HG03103 (cell line): ENCODE data around the gene VGLL4.
"Not testable (repeated sequence)": the region's sequence is repeated elsewhere in the genome, so short reads cannot be mapped to it uniquely, and the experiment has no call there.

Experiments
- ATAC-seq: cut with Tn5 transposase; IDR thresholded peaks from one replicate; pipeline ENCODE4 v1.9.1; 2021; ENCODE audit warnings: low read depth; ENCODE audit not compliant: unreplicated experiment

VGLL4 gene

DNA sequence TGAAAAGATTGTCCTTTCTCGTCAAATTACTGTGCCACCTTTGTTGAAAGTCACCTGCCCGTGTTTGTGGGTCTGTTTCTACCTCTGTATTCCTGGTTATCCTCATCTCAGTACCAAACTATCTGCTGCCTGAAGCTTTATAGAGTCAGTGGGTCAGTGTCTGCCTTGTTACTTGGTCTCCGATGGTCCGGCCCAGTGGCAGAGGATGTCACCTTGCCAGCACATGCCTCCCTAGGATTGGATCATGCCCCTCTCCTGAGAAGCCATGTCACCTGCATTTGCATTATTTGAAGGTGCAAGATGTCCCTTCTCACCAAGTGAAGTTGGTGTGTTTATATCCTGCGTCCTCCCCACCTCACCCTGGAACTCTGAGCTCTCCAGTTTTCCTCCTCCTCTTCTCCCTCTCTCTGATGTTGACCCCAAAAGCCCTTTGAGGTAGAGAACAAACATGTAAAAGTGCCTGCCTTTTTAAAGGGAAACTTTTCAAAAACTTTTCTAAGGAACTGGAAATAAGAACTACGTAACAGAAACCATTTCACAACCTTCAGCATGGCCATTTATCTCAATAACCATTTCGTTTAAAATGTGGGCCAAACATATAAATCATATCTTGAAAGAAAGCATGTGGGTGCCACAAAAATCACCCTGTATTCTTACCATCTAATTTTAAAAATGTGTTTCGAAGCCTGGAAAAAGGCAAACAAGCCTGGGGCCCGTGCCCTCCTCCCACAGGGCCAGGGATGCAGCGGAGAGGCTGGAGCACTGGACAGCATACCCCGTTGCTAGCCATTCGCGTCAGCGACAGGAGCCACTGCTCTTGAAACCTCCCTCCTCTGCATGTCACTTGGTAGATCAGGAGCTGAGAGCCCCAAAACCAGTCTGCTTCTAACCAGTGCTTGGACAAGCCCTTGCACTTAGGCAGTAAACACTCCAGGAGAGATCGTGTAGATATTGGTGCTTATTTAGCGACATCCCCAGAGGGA is 102.1 kb downstream of the VGLL4 start:
- ATAC-seq = no peak

DNA sequence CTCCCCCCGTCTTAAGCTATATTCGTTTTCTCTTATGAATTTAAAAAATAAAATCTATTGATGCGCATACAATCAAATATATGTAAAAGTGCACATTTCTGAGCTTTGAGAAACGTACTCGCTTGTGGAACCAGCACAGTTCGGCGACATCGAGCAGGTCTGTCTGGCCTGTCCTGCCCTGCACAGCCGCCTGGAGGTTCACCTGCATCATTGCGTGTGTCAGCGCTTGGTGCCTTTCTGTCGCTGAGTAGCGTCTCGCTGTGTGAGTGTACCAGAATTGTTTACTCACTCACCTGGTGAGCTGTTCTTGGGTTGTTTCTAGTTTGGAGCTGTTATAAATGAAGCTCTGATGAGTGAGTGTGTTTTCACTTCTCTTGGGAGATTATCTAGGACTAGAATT is 104.0 kb downstream of the VGLL4 start:
- ATAC-seq = no peak

DNA sequence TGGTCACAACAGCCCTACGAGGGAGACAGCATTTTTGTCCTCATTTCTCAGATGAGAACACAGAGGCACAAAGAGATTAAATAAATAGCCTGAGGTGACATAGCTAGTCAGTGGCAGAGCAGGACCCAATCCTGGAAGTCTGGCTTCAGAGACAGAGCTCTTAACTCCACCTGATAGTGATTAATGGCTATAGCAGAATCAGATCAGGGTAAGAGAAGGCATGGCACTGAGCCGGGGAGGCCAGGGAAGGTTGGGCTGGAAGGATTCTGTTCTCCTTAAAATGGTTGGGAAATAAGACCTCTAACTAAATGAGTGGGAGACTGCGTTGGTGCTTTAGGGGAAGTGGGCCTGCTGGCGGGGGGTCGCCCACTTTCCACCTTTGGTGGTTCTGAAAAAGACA is 104.5 kb downstream of the VGLL4 start:
- no peak for ATAC-seq

DNA sequence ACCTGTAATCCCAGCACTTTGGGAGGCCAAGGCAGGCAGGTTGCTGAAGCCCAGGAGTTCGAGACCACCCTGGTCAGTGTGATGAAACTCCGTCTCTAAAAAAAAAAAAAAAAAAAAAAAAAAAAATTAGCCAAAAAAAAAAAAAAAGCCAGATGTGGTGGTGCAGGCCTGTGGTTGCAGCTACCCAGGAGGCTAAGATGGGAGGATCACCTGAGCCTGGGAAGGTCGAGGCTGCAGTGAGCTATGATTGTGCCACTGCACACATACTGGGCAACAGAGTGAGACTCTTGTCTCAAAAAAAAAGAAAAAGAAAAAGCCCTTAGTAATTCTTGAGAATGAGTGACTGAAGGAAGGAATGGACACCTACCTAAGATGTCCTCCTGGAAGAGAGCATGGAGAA is 105.1 kb downstream of the VGLL4 start:
- no peak for ATAC-seq

DNA sequence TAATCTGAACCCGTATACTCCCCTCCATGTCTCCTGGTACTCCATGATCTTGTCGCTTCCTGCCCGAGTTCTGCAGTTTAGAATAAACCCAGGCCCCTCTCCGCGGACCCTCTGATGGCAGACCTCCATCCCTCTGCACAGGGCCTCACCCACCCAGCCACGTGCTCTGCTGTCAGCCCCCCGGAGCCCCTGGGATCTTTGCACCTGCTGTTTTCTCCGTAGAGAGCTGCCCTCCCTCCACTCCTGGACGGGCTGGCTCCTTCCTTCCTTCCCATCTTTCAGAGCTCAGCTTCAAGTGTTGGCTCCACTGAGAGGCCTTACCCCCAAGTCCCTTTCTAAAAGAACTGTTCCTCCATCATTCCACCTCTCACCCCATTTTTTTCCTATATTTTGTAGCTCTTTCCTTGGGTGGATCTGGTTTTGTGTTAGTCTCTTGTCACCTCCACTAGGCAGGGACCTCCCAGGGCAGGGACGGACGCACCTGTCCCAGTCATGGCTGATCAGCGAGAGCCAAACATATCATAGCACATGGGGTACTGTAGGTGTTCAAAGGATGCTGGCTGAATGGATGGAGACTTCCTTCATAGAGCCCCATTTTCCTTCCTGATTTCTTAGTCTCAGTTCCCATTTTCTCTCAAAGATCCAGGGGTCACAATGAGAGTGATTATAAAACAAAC is 106.6 kb downstream of the VGLL4 start:
- no peak for ATAC-seq

DNA sequence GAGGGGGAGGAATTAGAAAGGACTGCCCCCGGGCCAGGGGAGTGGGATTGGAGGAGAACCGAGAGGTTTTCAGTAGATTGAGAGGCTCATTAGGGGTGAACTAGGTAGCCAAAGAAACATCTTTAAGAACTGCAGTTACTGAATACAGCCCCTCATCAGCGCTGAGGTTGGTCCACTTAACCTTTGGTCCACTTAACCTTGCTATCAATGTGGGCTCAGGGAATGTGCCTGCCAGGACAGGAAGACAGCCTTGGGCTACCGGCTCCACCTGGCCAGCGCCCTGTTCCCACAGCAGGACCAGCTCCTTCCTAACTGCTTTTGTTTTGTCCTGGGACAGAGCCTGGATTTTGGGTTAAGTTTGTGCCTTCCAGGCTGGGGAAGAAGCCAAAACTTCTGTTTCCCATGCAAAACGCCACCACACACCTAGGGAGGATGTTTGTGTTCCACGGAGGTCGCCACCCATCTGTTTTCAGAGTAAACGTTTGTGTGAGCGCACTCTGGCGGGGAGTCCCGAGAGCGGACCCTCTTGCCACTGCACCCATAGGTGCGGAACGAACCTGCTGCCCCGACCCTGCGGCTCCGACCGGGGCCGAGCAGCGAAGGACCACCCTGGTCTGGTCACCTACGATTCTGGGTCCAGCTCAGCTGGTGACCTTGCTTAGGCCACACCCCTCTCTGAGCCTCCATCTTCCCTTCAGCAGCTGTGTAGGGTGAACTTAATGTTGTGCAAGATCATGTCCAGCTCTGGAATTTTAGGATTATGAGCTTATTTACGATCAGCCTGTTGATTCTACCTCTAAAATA is 107.4 kb downstream of the VGLL4 start:
- ATAC-seq = no peak

DNA sequence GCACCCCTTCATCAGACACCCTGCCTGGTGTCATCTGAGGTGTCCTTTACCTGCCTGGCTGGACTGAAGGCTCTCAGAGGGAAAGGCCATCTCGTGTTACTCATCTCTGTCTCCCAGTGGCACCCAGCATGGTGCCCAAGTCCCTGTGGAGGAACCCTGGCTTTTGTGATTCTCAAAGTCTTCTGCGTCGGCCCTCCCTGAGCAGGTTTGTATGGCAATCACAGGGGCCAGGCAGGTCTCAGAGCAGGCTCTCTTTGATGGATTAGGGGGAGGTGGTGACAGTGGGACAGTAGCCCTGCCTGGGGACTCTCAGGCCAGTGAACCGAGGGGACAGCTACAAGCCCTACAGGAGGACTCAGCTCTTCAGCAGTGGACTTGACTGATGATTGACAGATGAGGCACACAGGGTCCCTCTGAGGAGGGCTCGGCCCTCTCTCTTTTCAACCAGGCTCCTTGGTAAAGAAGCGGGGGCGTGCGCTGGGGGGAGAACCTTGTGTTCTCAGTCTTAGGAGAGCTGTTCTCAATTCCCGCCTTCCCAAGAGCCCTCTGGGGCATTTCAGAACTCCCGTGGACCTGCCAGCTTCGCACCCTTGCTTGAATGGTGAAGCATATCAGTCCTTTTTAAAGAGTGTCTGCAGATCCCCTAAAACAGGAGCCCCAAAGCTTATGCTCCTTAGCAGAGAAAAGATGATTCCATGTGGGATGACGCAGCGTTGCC is 108.3 kb downstream of the VGLL4 start:
- ATAC-seq = no peak

- no peak for ATAC-seq
Measured at GRCh38 chr3:11534793-11535101, 109.0 kb downstream of the VGLL4 start.

DNA sequence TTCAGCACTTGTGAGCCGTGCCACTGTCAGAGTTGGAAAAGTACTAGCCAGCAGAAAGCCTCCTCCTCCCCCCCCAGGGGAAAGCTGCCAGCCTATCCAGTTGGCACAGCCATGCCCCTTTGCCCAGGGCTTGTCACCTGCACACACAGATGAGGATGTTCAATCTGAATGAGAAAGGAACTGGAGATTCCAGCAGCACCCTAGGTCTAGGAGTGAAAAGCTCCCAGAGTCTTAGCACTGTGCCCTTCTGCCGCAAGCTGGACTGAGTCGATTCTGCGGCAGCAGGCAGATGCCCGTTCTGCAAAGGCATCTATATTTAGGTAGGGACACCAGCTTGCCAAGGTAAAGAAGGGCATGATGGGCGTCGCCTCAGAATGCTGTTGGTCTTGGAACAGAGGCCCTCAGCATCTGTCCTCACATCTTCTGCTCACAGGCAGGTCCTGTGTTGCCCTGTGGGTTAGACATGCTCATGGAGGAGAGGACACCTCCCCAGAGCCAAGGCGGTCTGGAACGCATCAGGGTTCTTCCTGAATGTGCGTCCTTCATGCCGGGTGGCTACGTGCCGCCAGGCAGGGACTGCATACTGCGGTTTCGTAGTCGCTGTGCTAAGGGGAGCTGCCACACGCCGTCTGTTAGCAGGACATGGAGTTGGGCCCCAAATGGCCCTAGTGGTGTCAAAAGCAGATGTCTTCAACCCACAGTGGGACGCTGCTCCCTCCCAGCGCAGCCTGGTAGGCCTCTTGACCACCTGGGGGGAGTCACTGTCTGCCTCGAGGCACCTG is 109.5 kb downstream of the VGLL4 start:
- no peak for ATAC-seq

DNA sequence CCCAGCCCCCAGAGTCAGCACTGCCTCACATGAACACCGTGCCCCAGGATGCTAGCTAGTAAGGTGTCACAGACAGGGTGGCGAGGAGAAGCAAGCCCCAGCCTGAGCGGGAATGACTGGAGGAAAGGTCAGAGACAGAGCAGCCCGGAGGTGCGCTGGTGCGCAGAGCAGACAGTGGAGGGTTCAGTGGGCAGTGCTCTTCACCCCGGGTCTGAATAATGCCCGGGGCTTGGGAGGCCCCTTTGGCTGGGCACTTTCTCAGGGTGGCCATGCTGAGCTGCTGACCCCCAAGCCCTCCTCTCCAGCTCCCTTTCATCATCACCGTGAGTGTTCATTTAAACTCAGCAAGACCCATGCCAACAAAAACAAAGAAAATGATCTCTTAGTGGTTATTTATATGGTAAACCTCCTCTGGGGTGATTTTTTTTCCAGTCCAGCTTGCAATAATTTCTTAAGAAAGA is 110.8 kb downstream of the VGLL4 start:
- ATAC-seq = no peak

DNA sequence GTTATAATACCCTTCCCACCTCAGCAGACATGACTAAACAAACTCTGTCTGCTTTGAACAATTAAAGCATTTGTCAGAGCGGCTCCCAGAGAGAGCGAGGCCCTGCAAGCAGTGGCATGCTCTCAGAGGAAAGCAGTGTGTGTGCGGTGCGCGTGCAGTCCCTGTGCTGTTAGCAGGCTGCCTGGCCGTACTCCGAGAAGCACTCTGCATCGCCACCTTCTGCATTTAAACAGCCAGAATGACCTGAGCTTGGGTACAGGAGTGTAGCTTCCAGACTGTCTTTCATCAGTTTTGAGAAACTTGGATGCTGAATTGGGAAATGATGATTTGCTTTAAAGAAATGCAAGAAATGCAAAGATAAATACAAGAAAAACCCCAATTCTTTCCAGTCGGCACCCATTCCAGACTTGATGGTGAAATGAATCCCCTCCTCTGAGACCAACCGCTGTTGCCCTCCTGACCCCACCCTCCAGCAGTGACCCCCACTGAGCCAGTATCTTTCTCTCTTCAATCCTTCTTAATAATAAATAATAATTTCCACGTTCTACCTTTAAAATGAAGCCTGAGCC is 113.5 kb downstream of the VGLL4 start:
- ATAC-seq = no peak

- no peak for ATAC-seq
Measured at GRCh38 chr3:11529281-11529680, 114.4 kb downstream of the VGLL4 start.

GRCh38 chr3:11526121-11526520 is 117.6 kb downstream of the VGLL4 start:
- not testable (repeated sequence) for ATAC-seq

DNA sequence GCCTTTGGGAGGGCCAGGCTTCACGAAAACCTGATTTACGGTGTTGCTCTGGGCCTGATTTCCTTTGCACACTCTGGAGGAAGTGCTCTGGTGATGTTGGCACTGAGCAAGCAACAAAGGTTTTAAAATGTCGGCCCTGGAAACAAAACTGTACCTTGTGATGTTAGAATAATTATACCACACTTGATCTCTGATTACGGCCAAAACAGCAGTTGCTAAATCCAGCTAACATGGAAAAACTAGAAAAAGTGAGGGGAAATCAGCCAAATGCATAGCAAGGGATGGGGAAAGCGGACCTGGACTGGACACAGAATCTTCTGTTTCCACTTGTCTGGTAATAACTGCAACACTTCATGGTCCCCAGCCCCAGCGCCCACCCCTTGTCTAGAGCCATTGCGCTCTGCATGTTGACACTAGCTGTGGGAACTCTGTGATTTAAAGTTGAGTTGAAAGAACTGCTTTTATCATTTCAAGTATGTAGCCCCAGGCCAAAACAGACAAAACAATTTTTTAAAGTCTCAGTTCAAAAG is 120.1 kb downstream of the VGLL4 start:
- ATAC-seq = no peak

- no peak for ATAC-seq
Measured at GRCh38 chr3:11522953-11523571, 120.7 kb downstream of the VGLL4 start.

DNA sequence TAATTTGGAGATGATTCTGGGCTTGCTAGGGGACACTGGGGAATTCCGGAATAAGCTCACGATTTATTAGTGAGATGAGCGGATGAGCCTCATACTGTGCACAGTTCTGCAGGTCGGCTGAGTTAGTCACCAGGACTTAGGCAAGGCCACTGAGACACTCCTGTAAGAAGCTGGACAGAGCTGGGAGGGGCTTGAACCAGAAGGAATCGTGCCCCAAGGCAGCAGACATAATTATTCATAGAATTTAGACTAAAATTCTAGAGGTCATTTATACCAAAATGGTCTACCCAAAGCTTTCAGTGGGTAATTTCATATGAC is 121.4 kb downstream of the VGLL4 start:
- ATAC-seq = no peak

- no peak for ATAC-seq
Measured at GRCh38 chr3:11521167-11521566, 122.5 kb downstream of the VGLL4 start.

- ATAC-seq = no peak
Measured at GRCh38 chr3:11517601-11518000, 126.1 kb downstream of the VGLL4 start.
